H1 (cell line): ENCODE data around the gene QPCT. TPM values are rescaled to one million over a fixed set of nuclear protein-coding genes. Genes with fewer than 3 reads are reported as not detected.

Source experiments
- CTCF ChIA-PET: fragments of 300-600 bp; sonication (Branson Sonifier 250); formaldehyde crosslinking; loops from one replicate; lab custom pipeline; 2021; ENCODE audit not compliant: partially characterized antibody; lab: Charles Lee
- POLR2A ChIA-PET: fragments of 300-600 bp; sonication (Branson Sonifier 250); formaldehyde crosslinking; loops from one replicate; lab custom pipeline; 2021; ENCODE audit warnings: inconsistent platforms; ENCODE audit not compliant: partially characterized antibody; lab: Charles Lee
- DNase-seq, 2 experiments: peaks; one replicate each; pipeline versions ENCODE4 v3.0.0 to v3.0.0-alpha.2; 2010 to 2022; ENCODE audit warnings: low spot score in 2 of 2, low read depth in 1 of 2, mixed read lengths in 1 of 2
- FAIRE-seq: peaks from 2 replicates; lab custom pipeline; 2011; peaks lifted over from hg19 to GRCh38; lab: Jason Lieb, UNC
- H2AFZ ChIP-seq: 2 replicates; pipeline ENCODE4 v1.8.1; 2012; ENCODE audit warnings: low read length, inconsistent platforms
- H2AK5ac ChIP-seq: 2 replicates; pipeline ENCODE4 v1.6.1; 2013; ENCODE audit warnings: low read depth, low read length
- H2BK120ac ChIP-seq: replicated peaks from 2 replicates; pipeline ENCODE3; 2013; ENCODE audit warnings: low read depth, low read length, inconsistent platforms
- H2BK12ac ChIP-seq: 2 replicates; pipeline ENCODE4 v1.6.1; 2013; ENCODE audit warnings: low read depth, low read length
- H2BK15ac ChIP-seq: 2 replicates; pipeline ENCODE4 v1.6.1; 2013; ENCODE audit warnings: low read length
- H2BK20ac ChIP-seq: 2 replicates; pipeline ENCODE4 v1.6.1; 2013; ENCODE audit warnings: low read length
- H2BK5ac ChIP-seq: 2 replicates; pipeline ENCODE4 v1.6.1; 2013; ENCODE audit warnings: low read depth, low read length
- H3K14ac ChIP-seq: 2 replicates; pipeline ENCODE4 v1.6.1; 2013; ENCODE audit warnings: inconsistent platforms; ENCODE audit not compliant: insufficient read length
- H3K18ac ChIP-seq: 2 replicates; pipeline ENCODE4 v1.6.1; 2013; ENCODE audit warnings: low read length; ENCODE audit errors: extremely low read depth
- H3K23ac ChIP-seq: 2 replicates; pipeline ENCODE4 v1.6.1; 2013; ENCODE audit warnings: inconsistent platforms; ENCODE audit not compliant: insufficient read length
- H3K23me2 ChIP-seq: 2 replicates; pipeline ENCODE4 v1.6.1; 2013; ENCODE audit warnings: low read depth, low read length
- H3K27ac ChIP-seq: 2 replicates; pipeline ENCODE4 v1.6.1; 2011; ENCODE audit warnings: low read depth, low read length, inconsistent platforms
- H3K27me3 ChIP-seq, 4 experiments: replicated peaks in 1 of 4; 1 replicate in 1 of 4; 2 replicates in 3 of 4; pipeline versions ENCODE4 v1.6.1 to v1.8.1; 2011 to 2013; ENCODE audit warnings: low read length in 3 of 4, mild to moderate bottlenecking in 3 of 4, inconsistent platforms in 2 of 4, mixed read lengths in 2 of 4, moderate library complexity in 1 of 4; ENCODE audit not compliant: control insufficient read depth in 3 of 4, insufficient read depth in 3 of 4; ENCODE audit errors: extremely low read depth in 1 of 4
- H3K36me3 ChIP-seq, 4 experiments: 2 replicates each; pipeline versions ENCODE4 v1.6.1 to v1.8.1; 2011 to 2013; ENCODE audit warnings: mild to moderate bottlenecking in 4 of 4, low read length in 3 of 4, moderate library complexity in 2 of 4, control low read depth in 1 of 4, inconsistent platforms in 1 of 4; ENCODE audit not compliant: insufficient read depth in 4 of 4, control insufficient read depth in 2 of 4
- H3K4ac ChIP-seq: replicated peaks from 2 replicates; pipeline ENCODE3; 2013; ENCODE audit warnings: low read length, low read depth, mixed read lengths, inconsistent platforms; ENCODE audit not compliant: insufficient read length
- H3K4me1 ChIP-seq, 4 experiments: replicated peaks in 1 of 4; 1 replicate in 1 of 4; 2 replicates in 3 of 4; pipeline versions ENCODE4 v1.6.1 to v1.8.1; 2011 to 2013; ENCODE audit warnings: low read length in 3 of 4, inconsistent platforms in 2 of 4, mixed read lengths in 1 of 4; ENCODE audit not compliant: insufficient read depth in 4 of 4, control insufficient read depth in 3 of 4
- H3K4me2 ChIP-seq, 2 experiments: 2 replicates each; pipeline versions ENCODE4 v1.6.1 to v1.8.1; 2011 to 2013; ENCODE audit warnings: low read depth in 2 of 2, low read length in 2 of 2, control low read depth in 1 of 2, inconsistent platforms in 1 of 2, mild to moderate bottlenecking in 1 of 2; ENCODE audit not compliant: insufficient read depth in 1 of 2
- H3K4me3 ChIP-seq, 4 experiments: fragments of 200-600, 300-600 bp in 1 of 4; sonication (generic), shearing (Covaris generic), sonication (Bioruptor Twin) in 1 of 4; 2 replicates each; pipeline versions ENCODE4 v1.5.1 to v1.8.1; 2011 to 2016; ENCODE audit warnings: low read length in 4 of 4, low read depth in 3 of 4, control low read depth in 2 of 4, inconsistent platforms in 2 of 4, mild to moderate bottlenecking in 2 of 4, mixed read lengths in 1 of 4, moderate library complexity in 1 of 4; ENCODE audit not compliant: insufficient read depth in 2 of 4; ENCODE audit errors: extremely low read depth in 1 of 4
- H3K56ac ChIP-seq: replicated peaks from 2 replicates; pipeline ENCODE3; 2013; ENCODE audit warnings: low read depth, mild to moderate bottlenecking, mixed read lengths, low read length, inconsistent platforms; ENCODE audit not compliant: insufficient read length
- H3K79me1 ChIP-seq: 2 replicates; pipeline ENCODE4 v1.6.1; 2013; ENCODE audit warnings: low read depth, low read length, control low read depth
- H3K79me2 ChIP-seq, 2 experiments: 2 replicates each; pipeline versions ENCODE4 v1.6.1 to v1.8.1; 2012 to 2013; ENCODE audit warnings: low read length in 2 of 2, mild to moderate bottlenecking in 2 of 2, inconsistent platforms in 1 of 2; ENCODE audit not compliant: insufficient read depth in 2 of 2, control insufficient read depth in 1 of 2
- H3K9ac ChIP-seq, 4 experiments: replicated peaks in 1 of 4; 1 replicate in 1 of 4; 2 replicates in 3 of 4; pipeline versions ENCODE4 v1.6.1 to v1.8.1; 2011 to 2013; ENCODE audit warnings: low read depth in 3 of 4, low read length in 3 of 4, control low read depth in 2 of 4, mild to moderate bottlenecking in 2 of 4, moderate library complexity in 2 of 4, inconsistent platforms in 1 of 4; ENCODE audit errors: extremely low read depth in 1 of 4
- H3K9me3 ChIP-seq, 2 experiments: 2 replicates each; pipeline versions ENCODE4 v1.6.1 to v1.8.1; 2012 to 2013; ENCODE audit warnings: mild to moderate bottlenecking in 2 of 2, moderate library complexity in 2 of 2, control low read depth in 1 of 2, inconsistent platforms in 1 of 2, low read depth in 1 of 2, low read length in 1 of 2, mixed read lengths in 1 of 2; ENCODE audit not compliant: insufficient read depth in 2 of 2
- H4K20me1 ChIP-seq, 2 experiments: replicated peaks in 1 of 2; 2 replicates each; pipeline versions ENCODE3 to v1.8.1; 2011 to 2013; ENCODE audit warnings: inconsistent platforms in 2 of 2, low read length in 2 of 2, mild to moderate bottlenecking in 1 of 2; ENCODE audit not compliant: insufficient read depth in 2 of 2, control insufficient read depth in 1 of 2
- H4K5ac ChIP-seq: 2 replicates; pipeline ENCODE4 v1.6.1; 2013; ENCODE audit warnings: low read length, low read depth, mixed read lengths, inconsistent platforms; ENCODE audit not compliant: insufficient read length
- H4K8ac ChIP-seq: 2 replicates; pipeline ENCODE4 v1.8.0; 2013; ENCODE audit warnings: mild to moderate bottlenecking, moderate library complexity, low read length, inconsistent platforms; ENCODE audit not compliant: insufficient read depth; ENCODE audit errors: extremely low read depth
- H4K91ac ChIP-seq: replicated peaks from 2 replicates; pipeline ENCODE3; 2013; ENCODE audit warnings: low read length, mixed read lengths, inconsistent platforms; ENCODE audit not compliant: insufficient read length
- BACH1 ChIP-seq: IDR thresholded peaks from 2 replicates; pipeline ENCODE4 v1.6.1; 2012; ENCODE audit warnings: low read length, improper control_type of control experiment
- CHD1 ChIP-seq: IDR thresholded peaks from 2 replicates; pipeline ENCODE4 v1.6.1; 2012; ENCODE audit warnings: low read depth, low read length, improper control_type of control experiment
- EGR1 ChIP-seq: IDR thresholded peaks from 2 replicates; pipeline ENCODE4 v1.6.1; 2011; ENCODE audit warnings: low read depth, low read length, borderline replicate concordance
- EP300 ChIP-seq, 2 experiments: IDR thresholded peaks; 1 replicate in 1 of 2; 2 replicates in 1 of 2; pipeline ENCODE4 v1.6.1; 2011 to 2012; ENCODE audit warnings: low read depth in 2 of 2, low read length in 2 of 2, mild to moderate bottlenecking in 2 of 2, borderline replicate concordance in 1 of 2, inconsistent platforms in 1 of 2, moderate library complexity in 1 of 2
- GABPA ChIP-seq: IDR thresholded peaks from 2 replicates; pipeline ENCODE4 v1.6.1; 2011; ENCODE audit warnings: mild to moderate bottlenecking, low read length, moderate library complexity, borderline replicate concordance; ENCODE audit not compliant: insufficient read depth
- HDAC2 ChIP-seq, 2 experiments: fragments of 300-600 bp in 1 of 2; sonication (generic) in 1 of 2; IDR thresholded peaks; 2 replicates each; pipeline ENCODE4 v1.6.1; 2011 to 2012; ENCODE audit warnings: low read depth in 2 of 2, low read length in 2 of 2, mild to moderate bottlenecking in 2 of 2, moderate library complexity in 2 of 2, borderline replicate concordance in 1 of 2, inconsistent platforms in 1 of 2
- JUN ChIP-seq: IDR thresholded peaks from 2 replicates; pipeline ENCODE4 v1.6.1; 2011; ENCODE audit warnings: low read depth, mild to moderate bottlenecking, improper control_type of control experiment, low read length
- RFX5 ChIP-seq: IDR thresholded peaks from 2 replicates; pipeline ENCODE4 v1.6.1; 2011; ENCODE audit warnings: low read depth, low read length, improper control_type of control experiment, borderline replicate concordance
- SIX5 ChIP-seq: IDR thresholded peaks from 2 replicates; pipeline ENCODE4 v1.6.1; 2011; ENCODE audit warnings: mild to moderate bottlenecking, low read depth, low read length
- SRF ChIP-seq: IDR thresholded peaks from 2 replicates; pipeline ENCODE4 v1.6.1; 2011; ENCODE audit warnings: mild to moderate bottlenecking, low read depth, low read length, moderate library complexity
- SUZ12 ChIP-seq: fragments of 200-600 bp; sonication (generic); IDR thresholded peaks from 2 replicates; pipeline ENCODE4 v1.6.1; 2012; ENCODE audit warnings: mild to moderate bottlenecking, inconsistent platforms, low read length, moderate library complexity, mixed read lengths
- polyA plus RNA-seq, 7 experiments: library from polyadenylated mRNA; depleted of rRNA in 3 of 7; stranded (reverse) in 5 of 7; unstranded in 2 of 7; fragments of >200 nt in 5 of 7; fragments of 200-250 nt in 2 of 7; gene quantifications; 1 replicate in 5 of 7; 2 replicates in 1 of 7; 4 replicates in 1 of 7; pipeline versions ENCODE4 v1.2.1 to v1.2.3, GENCODE V29; 2011 to 2013; ENCODE audit warnings: missing spikeins in 2 of 7, mixed read lengths in 2 of 7
- total RNA-seq: library from RNA; stranded (reverse); fragmentation: NEBNext Ultra II Directional; extraction: Animal tissue kit (Norgen Biotek cat#: 25700); gene quantifications from 2 replicates; pipeline ENCODE4 v1.2.1, GENCODE V29; 2021

The QPCT gene
- total and polyA plus RNA-seq, 2 of the 8 experiments (the other 6 are each of a cell fraction or from before 2014, with no cell fraction given) = 4.0 to 4.3 TPM

DNA sequence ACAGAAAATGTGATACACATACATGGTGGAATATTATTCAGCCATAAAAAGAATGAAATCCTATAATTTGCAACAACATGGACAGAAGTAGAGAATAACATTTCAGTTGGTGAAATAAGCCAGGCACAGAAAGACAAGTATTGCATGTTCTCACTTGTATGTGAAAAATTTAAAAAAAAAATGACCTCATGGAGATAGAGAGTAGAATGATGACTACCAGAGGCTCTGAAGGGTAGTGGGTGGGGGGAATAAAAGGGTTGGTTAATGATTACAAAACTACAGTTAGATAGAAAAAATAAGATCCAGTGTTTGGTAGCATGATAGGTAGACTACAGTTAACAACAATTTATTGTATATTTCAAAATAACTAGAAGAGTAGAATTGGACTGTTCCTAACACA is 44.3 kb upstream of the QPCT start:
- Histone ChIP-seq H2BK5ac (no peak overlapping the region), H3K79me1 (peaks cover 12% of the 10 kb centered on the region), H4K8ac (no peak overlapping the region), H3K14ac (no peak overlapping the region), H3K4ac (no peak overlapping the region), H3K79me2 (peaks cover 0 to 93% of the 10 kb centered on the region in 2 experiments; a peak in 2 of 4 replicates), H3K9me3 (no peaks in the 10 kb centered on the region), H3K23ac (no peak overlapping the region), H3K4me2 (no peak overlapping the region), H3K56ac (no peak overlapping the region), H2BK12ac (no peak overlapping the region), H3K23me2 (no peaks in the 10 kb centered on the region), H2AFZ (no peak overlapping the region), H3K27ac (no peak overlapping the region), H3K4me3 (no peak overlapping the region), H2AK5ac (no peak overlapping the region), H4K20me1 (peaks cover 6 to 7% of the 10 kb centered on the region in 2 experiments), H3K27me3 (no peaks in the 10 kb centered on the region), H3K9ac (no peak overlapping the region), H3K4me1 (no peaks in the 10 kb centered on the region), H3K18ac (no peak overlapping the region), H4K91ac (no peak overlapping the region), H2BK20ac (no peak overlapping the region), H3K36me3 (no peaks in the 10 kb centered on the region; a peak in 1 of 8 replicates), H2BK120ac (no peak overlapping the region), H2BK15ac (no peak overlapping the region), H4K5ac (no peak overlapping the region)
- ChIA-PET POLR2A (no interaction called here), CTCF (interaction anchor here (0.7 kb wide), 1 partner anchor 120 kb away, joined by 4 read pairs; no protein-coding TSS in a partner anchor)
- DNase-seq = no peak
- no peak for FAIRE-seq
- TF ChIP-seq EGR1 (no peak), JUN (no peak), GABPA (no peak), EP300 (IDR thresholded peaks at IDR 0.05; ENCODE audit: borderline replicate concordance in 1 of 2, low read depth in 2 of 2, low read length in 2 of 2) (no peak), CHD1 (no peak), SRF (no peak), BACH1 (no peak), SIX5 (no peak), SUZ12 (no peak), HDAC2 (IDR thresholded peaks at IDR 0.05; ENCODE audit: borderline replicate concordance in 1 of 2, low read depth in 2 of 2, low read length in 2 of 2) (no peak), RFX5 (no peak)
